Measurements from ENCODE around the gene LAMC3.

The LAMC3 gene

GRCh38 chr9:131015112-131015511, 6.1 kb downstream of the LAMC3 start:
- DNase-seq: no peak
- no peak overlapping the region for H3K4me3 ChIP-seq (ENCODE audit: control insufficient read depth in 1 of 7, extremely low read depth in 1 of 7, insufficient read depth in 4 of 7, low read depth in 2 of 7, low read length in 6 of 7)
- no peaks in the 10 kb centered on the region for H3K4me1 ChIP-seq (ENCODE audit: control extremely low read depth in 1 of 4, control insufficient read depth in 4 of 4, insufficient read depth in 4 of 4, low read length in 3 of 4)
- no peak overlapping the region for H3K27ac ChIP-seq (ENCODE audit: insufficient read depth in 1 of 2, low read depth in 1 of 2, low read length in 2 of 2, poor library complexity in 1 of 2, severe bottlenecking in 2 of 2)
- ChIA-PET CTCF (interaction anchor here (2.8 kb wide), 1 partner anchor 32 kb away, joined by 12 read pairs; no protein-coding TSS in a partner anchor), POLR2A (no interaction called here)
- WGBS (ENCODE audit: insufficient coverage): 93% methylated on average over 8 of the region's 8 CpGs
- peaks cover 0 to 1% (median 0%) of the 10 kb centered on the region in 5 experiments for H3K9me3 ChIP-seq (ENCODE audit: control extremely low read depth in 1 of 5, control insufficient read depth in 4 of 5, insufficient read depth in 2 of 5, low read depth in 1 of 5, low read length in 4 of 5)
- H3K27me3 ChIP-seq (replicated peaks in 2 of 5; ENCODE audit: control insufficient read depth in 4 of 5, insufficient read depth in 5 of 5, low read length in 4 of 5): peaks cover 0 to 13% (median 8%) of the 10 kb centered on the region in 5 experiments
- H3K36me3 ChIP-seq (ENCODE audit: control insufficient read depth in 4 of 4, insufficient read depth in 4 of 4, low read length in 3 of 4): no peaks in the 10 kb centered on the region

DNA sequence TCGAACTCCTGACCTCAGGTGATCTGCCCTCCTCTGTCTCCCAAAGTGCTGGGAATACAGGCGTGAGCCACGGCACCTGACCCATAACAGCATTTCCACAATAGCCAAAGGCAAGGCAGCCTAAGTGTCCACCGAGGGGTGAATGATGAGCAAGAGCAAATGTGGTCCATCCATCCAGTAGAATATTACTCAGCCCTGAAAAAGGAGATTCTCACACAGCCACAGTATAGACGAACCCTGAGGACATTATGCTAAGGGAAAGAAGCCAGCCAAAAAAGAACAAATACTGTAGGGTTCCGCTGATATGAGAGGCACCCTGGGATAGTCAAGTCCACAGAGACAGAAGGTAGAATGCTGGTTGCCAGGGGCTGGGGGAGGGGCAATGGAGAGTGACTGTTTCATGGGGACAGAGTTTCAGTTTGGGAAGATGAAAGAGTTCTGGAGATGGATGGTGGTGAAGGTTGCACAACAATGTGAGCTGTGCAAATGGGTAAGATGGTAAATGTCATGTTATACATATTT, 7.0 kb downstream of the LAMC3 start:
- Histone ChIP-seq H3K27me3 (replicated peaks in 2 of 5; ENCODE audit: control insufficient read depth in 4 of 5, insufficient read depth in 5 of 5, low read length in 4 of 5) (peaks cover 0 to 11% (median 6%) of the 10 kb centered on the region in 5 experiments), H3K4me3 (ENCODE audit: control insufficient read depth in 1 of 7, extremely low read depth in 1 of 7, insufficient read depth in 4 of 7, low read depth in 2 of 7, low read length in 6 of 7) (no peak overlapping the region), H3K9me3 (ENCODE audit: control extremely low read depth in 1 of 5, control insufficient read depth in 4 of 5, insufficient read depth in 2 of 5, low read depth in 1 of 5, low read length in 4 of 5) (peaks cover 0 to 3% (median 0%) of the 10 kb centered on the region in 5 experiments), H3K4me1 (ENCODE audit: control extremely low read depth in 1 of 4, control insufficient read depth in 4 of 4, insufficient read depth in 4 of 4, low read length in 3 of 4) (no peaks in the 10 kb centered on the region), H3K36me3 (ENCODE audit: control insufficient read depth in 4 of 4, insufficient read depth in 4 of 4, low read length in 3 of 4) (no peaks in the 10 kb centered on the region), H3K27ac (ENCODE audit: insufficient read depth in 1 of 2, low read depth in 1 of 2, low read length in 2 of 2, poor library complexity in 1 of 2, severe bottlenecking in 2 of 2) (no peak overlapping the region)
- DNase-seq: no peak
- 98% methylated on average over 3 of the region's 6 CpGs for WGBS (ENCODE audit: insufficient coverage)
- ChIA-PET POLR2A (no interaction called here), CTCF (interaction anchor here (2.8 kb wide), 1 partner anchor 31 kb away, joined by 12 read pairs; no protein-coding TSS in a partner anchor)

DNA sequence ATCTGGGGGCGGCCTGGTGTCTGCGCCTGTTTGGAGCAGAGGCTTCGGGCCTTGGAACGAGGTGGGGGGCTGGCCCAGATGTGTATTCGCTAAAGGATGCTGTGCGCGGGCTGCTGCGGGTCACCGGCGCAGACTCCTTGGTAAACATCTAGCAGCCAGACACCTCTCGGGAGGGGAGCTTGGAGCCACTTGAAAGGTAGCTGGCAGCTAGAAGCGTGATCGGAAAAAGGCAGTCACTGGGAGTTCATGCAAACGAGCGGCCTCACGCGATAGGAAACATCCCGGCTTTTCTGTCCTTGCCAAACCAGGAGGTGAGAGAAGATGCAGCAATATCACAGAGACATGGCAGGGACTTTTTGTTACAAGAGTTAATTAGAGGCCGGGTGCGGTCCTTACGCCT, 8.1 kb downstream of the LAMC3 start:
- H3K4me1 ChIP-seq (ENCODE audit: control extremely low read depth in 1 of 4, control insufficient read depth in 4 of 4, insufficient read depth in 4 of 4, low read length in 3 of 4): no peaks in the 10 kb centered on the region
- H3K27ac ChIP-seq (ENCODE audit: insufficient read depth in 1 of 2, low read depth in 1 of 2, low read length in 2 of 2, poor library complexity in 1 of 2, severe bottlenecking in 2 of 2): no peak overlapping the region
- no peak overlapping the region for H3K4me3 ChIP-seq (ENCODE audit: control insufficient read depth in 1 of 7, extremely low read depth in 1 of 7, insufficient read depth in 4 of 7, low read depth in 2 of 7, low read length in 6 of 7)
- WGBS (ENCODE audit: insufficient coverage): 97% methylated on average over 21 of the region's 21 CpGs
- CTCF ChIA-PET: interaction anchor here (1.4 kb wide), 1 partner anchor 19 kb away, joined by 4 read pairs; no protein-coding TSS in a partner anchor
- DNase-seq: no peak
- POLR2A ChIA-PET: no interaction called here
- no peaks in the 10 kb centered on the region for H3K36me3 ChIP-seq (ENCODE audit: control insufficient read depth in 4 of 4, insufficient read depth in 4 of 4, low read length in 3 of 4)
- H3K9me3 ChIP-seq (ENCODE audit: control extremely low read depth in 1 of 5, control insufficient read depth in 4 of 5, insufficient read depth in 2 of 5, low read depth in 1 of 5, low read length in 4 of 5): peaks cover 0 to 3% (median 0%) of the 10 kb centered on the region in 5 experiments
- peaks cover 0 to 12% (median 4%) of the 10 kb centered on the region in 5 experiments for H3K27me3 ChIP-seq (replicated peaks in 2 of 5; ENCODE audit: control insufficient read depth in 4 of 5, insufficient read depth in 5 of 5, low read length in 4 of 5)

DNA sequence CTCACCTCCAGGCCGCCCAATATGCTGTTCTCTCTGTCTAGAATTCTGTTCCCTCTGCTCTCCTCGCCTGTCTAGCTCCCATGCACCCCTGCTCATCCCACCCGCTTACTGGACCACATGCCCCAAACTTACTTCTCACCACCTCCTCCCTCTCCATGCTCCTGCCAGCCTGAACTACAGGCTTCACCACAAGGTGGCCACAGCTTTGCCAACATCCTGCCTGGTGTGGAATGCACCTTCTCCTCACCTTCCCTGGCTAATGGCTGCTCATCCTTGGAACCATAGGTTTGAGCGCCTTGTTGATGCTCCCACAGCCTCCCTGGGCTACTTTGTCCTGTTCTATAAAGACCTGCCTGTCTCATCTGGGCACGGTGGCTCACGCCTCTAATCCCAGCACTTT, 9.6 kb downstream of the LAMC3 start:
- peaks cover 0 to 12% (median 4%) of the 10 kb centered on the region in 5 experiments for H3K27me3 ChIP-seq (replicated peaks in 2 of 5; ENCODE audit: control insufficient read depth in 4 of 5, insufficient read depth in 5 of 5, low read length in 4 of 5)
- ChIA-PET CTCF (interaction anchor here (0.8 to 1.5 kb wide), 7 partner anchors 12 to 76 kb away, joined by 3 to 10 read pairs (median 4); no protein-coding TSS in a partner anchor), POLR2A (interaction anchor here (0.6 kb wide), 1 partner anchor 666 kb away, joined by 3 read pairs; no protein-coding TSS in a partner anchor)
- H3K36me3 ChIP-seq (ENCODE audit: control insufficient read depth in 4 of 4, insufficient read depth in 4 of 4, low read length in 3 of 4): no peaks in the 10 kb centered on the region
- DNase-seq: peak in 1 of 3 donors; percentile 18
- WGBS (ENCODE audit: insufficient coverage): 92% methylated on average over 5 of the region's 6 CpGs
- H3K4me3 ChIP-seq (ENCODE audit: control insufficient read depth in 1 of 7, extremely low read depth in 1 of 7, insufficient read depth in 4 of 7, low read depth in 2 of 7, low read length in 6 of 7): no peak overlapping the region
- peaks cover 0 to 3% (median 0%) of the 10 kb centered on the region in 5 experiments for H3K9me3 ChIP-seq (ENCODE audit: control extremely low read depth in 1 of 5, control insufficient read depth in 4 of 5, insufficient read depth in 2 of 5, low read depth in 1 of 5, low read length in 4 of 5)
- no peaks in the 10 kb centered on the region for H3K4me1 ChIP-seq (ENCODE audit: control extremely low read depth in 1 of 4, control insufficient read depth in 4 of 4, insufficient read depth in 4 of 4, low read length in 3 of 4)
- no peak overlapping the region for H3K27ac ChIP-seq (ENCODE audit: insufficient read depth in 1 of 2, low read depth in 1 of 2, low read length in 2 of 2, poor library complexity in 1 of 2, severe bottlenecking in 2 of 2)

GRCh38 chr9:131019388-131020239, 10.6 kb downstream of the LAMC3 start:
- peaks cover 0 to 3% (median 0%) of the 10 kb centered on the region in 5 experiments for H3K9me3 ChIP-seq (ENCODE audit: control extremely low read depth in 1 of 5, control insufficient read depth in 4 of 5, insufficient read depth in 2 of 5, low read depth in 1 of 5, low read length in 4 of 5)
- H3K4me3 ChIP-seq (ENCODE audit: control insufficient read depth in 1 of 7, extremely low read depth in 1 of 7, insufficient read depth in 4 of 7, low read depth in 2 of 7, low read length in 6 of 7): no peak overlapping the region
- H3K27ac ChIP-seq (ENCODE audit: insufficient read depth in 1 of 2, low read depth in 1 of 2, low read length in 2 of 2, poor library complexity in 1 of 2, severe bottlenecking in 2 of 2): no peak overlapping the region
- H3K36me3 ChIP-seq (ENCODE audit: control insufficient read depth in 4 of 4, insufficient read depth in 4 of 4, low read length in 3 of 4): no peaks in the 10 kb centered on the region
- peaks cover 0 to 16% (median 4%) of the 10 kb centered on the region in 5 experiments for H3K27me3 ChIP-seq (replicated peaks in 2 of 5; ENCODE audit: control insufficient read depth in 4 of 5, insufficient read depth in 5 of 5, low read length in 4 of 5)
- H3K4me1 ChIP-seq (ENCODE audit: control extremely low read depth in 1 of 4, control insufficient read depth in 4 of 4, insufficient read depth in 4 of 4, low read length in 3 of 4): no peaks in the 10 kb centered on the region
- ChIA-PET CTCF (interaction anchor here (0.9 to 3.5 kb wide), 4 partner anchors 9 to 27 kb away, joined by 3 to 13 read pairs (median 4); no protein-coding TSS in a partner anchor), POLR2A (interaction anchor here (0.5 kb wide), 1 partner anchor 372 kb away, joined by 3 read pairs; no protein-coding TSS in a partner anchor)
- no peak for DNase-seq
- 98% methylated on average over 14 of the region's 15 CpGs for WGBS (ENCODE audit: insufficient coverage)

- WGBS (ENCODE audit: insufficient coverage): no CpG with 5 or more reads among the region's 2 CpGs
- ChIA-PET CTCF (interaction anchor here (0.6 to 3.5 kb wide), 4 partner anchors 9 to 88 kb away, joined by 3 to 13 read pairs (median 3); no protein-coding TSS in a partner anchor), POLR2A (no interaction called here)
- Histone ChIP-seq H3K4me1 (ENCODE audit: control extremely low read depth in 1 of 4, control insufficient read depth in 4 of 4, insufficient read depth in 4 of 4, low read length in 3 of 4) (no peaks in the 10 kb centered on the region), H3K9me3 (ENCODE audit: control extremely low read depth in 1 of 5, control insufficient read depth in 4 of 5, insufficient read depth in 2 of 5, low read depth in 1 of 5, low read length in 4 of 5) (peaks cover 0 to 3% (median 0%) of the 10 kb centered on the region in 5 experiments), H3K36me3 (ENCODE audit: control insufficient read depth in 4 of 4, insufficient read depth in 4 of 4, low read length in 3 of 4) (no peaks in the 10 kb centered on the region), H3K4me3 (ENCODE audit: control insufficient read depth in 1 of 7, extremely low read depth in 1 of 7, insufficient read depth in 4 of 7, low read depth in 2 of 7, low read length in 6 of 7) (no peak overlapping the region), H3K27me3 (replicated peaks in 2 of 5; ENCODE audit: control insufficient read depth in 4 of 5, insufficient read depth in 5 of 5, low read length in 4 of 5) (peaks cover 0 to 18% (median 2%) of the 10 kb centered on the region in 5 experiments), H3K27ac (ENCODE audit: insufficient read depth in 1 of 2, low read depth in 1 of 2, low read length in 2 of 2, poor library complexity in 1 of 2, severe bottlenecking in 2 of 2) (no peak overlapping the region)
- no peak for DNase-seq
Measured at GRCh38 chr9:131020388-131020787, 11.4 kb downstream of the LAMC3 start.

Measured in common myeloid progenitor, CD34-positive (primary cell).